ENCODE measurements around the gene CCNY. TPM values are rescaled to one million over a fixed set of nuclear protein-coding genes. Genes with fewer than 3 reads are reported as not detected.

Gene CCNY
- total and polyA plus RNA-seq, 2 of the 13 experiments (the other 11 are each of a cell fraction or from before 2014, with no cell fraction given) = 48.2 to 54.7 TPM

- no peak for TF ChIP-seq PLSCR1 (CRISPR knock-in tag; IDR thresholded peaks at IDR 0.05; ENCODE audit: borderline replicate concordance)
- no peak for TF ChIP-seq HNRNPH1 (optimal IDR thresholded peaks at IDR 0.05; ENCODE audit: low read depth, low read length)
- no peak for TF ChIP-seq ZNF331 (CRISPR knock-in tag; IDR thresholded peaks at IDR 0.05)
Observed at GRCh38 chr10:35470925-35471315, 134.6 kb downstream of the CCNY start (continued).

- intact Hi-C loops (cut with micrococcal nuclease; ENCODE audit: unreplicated experiment) = loop anchor here (2.0 kb wide), 1 partner anchor 19 kb away; no protein-coding TSS in a partner anchor
- FAIRE-seq (no peak), ATAC-seq (no peak), DNase-seq (ENCODE audit: low spot score) (no peak)
- Histone ChIP-seq H3K27ac (ENCODE audit: extremely low read length, insufficient read depth, low read length) (no peak overlapping the region), H3K9me3 (ENCODE audit: low read length) (no peaks in the 10 kb centered on the region), H3K27me3 (ENCODE audit: control insufficient read depth in 1 of 2, insufficient read depth in 2 of 2, low read length in 2 of 2) (no peaks in the 10 kb centered on the region), H3K4me1 (ENCODE audit: insufficient read depth, low read length) (peaks cover 21% of the 10 kb centered on the region), H3K9ac (ENCODE audit: insufficient read depth, low read depth, low read length) (no peak overlapping the region), H3K4me2 (ENCODE audit: low read depth, low read length) (no peak overlapping the region), H4K20me1 (ENCODE audit: insufficient read depth, low read length) (peaks cover 17% of the 10 kb centered on the region), H3K36me3 (replicated peaks in 1 of 2; ENCODE audit: control insufficient read depth in 1 of 2, insufficient read depth in 2 of 2, low read length in 2 of 2) (no peaks in the 10 kb centered on the region; a peak in 1 of 5 replicates), H2AFZ (ENCODE audit: low read length) (no peak overlapping the region), H3K4me3 (replicated peaks in 1 of 3; ENCODE audit: insufficient read depth in 1 of 3, low read depth in 2 of 3, low read length in 3 of 3) (no peak overlapping the region), H3K79me2 (ENCODE audit: insufficient read depth, low read length) (peaks cover 48% of the 10 kb centered on the region)
- ChIA-PET POLR2A (no interaction called here), CTCF (ENCODE audit: low intra/inter-chr PET ratio, low total read pairs) (no interaction called here)
- 95% methylated on average over 3 of the region's 3 CpGs for WGBS (ENCODE audit: low lambda C conversion rate)
- in situ Hi-C loops (cut with HindIII; ENCODE audit: extremely low pct_ligation_motif_present, low pct_unique_long_range_greater_than_20kb) = no loop called here
- no TSS peak for BruUV-seq (replicated peaks)
- TF ChIP-seq ZNF570 (CRISPR knock-in tag; IDR thresholded peaks at IDR 0.05; ENCODE audit: borderline replicate concordance) (no peak), ARID4A (CRISPR knock-in tag; IDR thresholded peaks at IDR 0.05; ENCODE audit: borderline replicate concordance) (no peak), ZNF597 (CRISPR knock-in tag; IDR thresholded peaks at IDR 0.05) (no peak), MIXL1 (CRISPR knock-in tag; IDR thresholded peaks at IDR 0.05) (no peak), ZNF564 (CRISPR knock-in tag; IDR thresholded peaks at IDR 0.05) (no peak), ZNF678 (CRISPR knock-in tag; IDR thresholded peaks at IDR 0.05) (no peak), HOMEZ (CRISPR knock-in tag; IDR thresholded peaks at IDR 0.05; ENCODE audit: low read depth) (no peak), ZFP90 (CRISPR knock-in tag; IDR thresholded peaks at IDR 0.05; ENCODE audit: borderline replicate concordance) (no peak), KDM4B (CRISPR knock-in tag; IDR thresholded peaks at IDR 0.05) (no peak), TEAD2 (CRISPR knock-in tag; IDR thresholded peaks at IDR 0.05) (no peak)
Observed at GRCh38 chr10:35471435-35471834, 135.1 kb downstream of the CCNY start.

Data from HepG2 (cell line).